Stimulated activated CD8-positive, alpha-beta memory T cell treated with anti-CD3 and anti-CD28 coated beads, Interleukin-15, amount 100 ng/mL, for 1 hour (primary cell): ENCODE measurements around the gene EBLN1.
A peak's percentile ranks its signal among the peaks of the same experiment; 100 is the strongest.

ENCODE experiments used
- DNase-seq: peaks from one replicate; pipeline ENCODE4 v3.0.0-alpha.2; 2020; ENCODE audit warnings: low read depth

The EBLN1 gene

DNA sequence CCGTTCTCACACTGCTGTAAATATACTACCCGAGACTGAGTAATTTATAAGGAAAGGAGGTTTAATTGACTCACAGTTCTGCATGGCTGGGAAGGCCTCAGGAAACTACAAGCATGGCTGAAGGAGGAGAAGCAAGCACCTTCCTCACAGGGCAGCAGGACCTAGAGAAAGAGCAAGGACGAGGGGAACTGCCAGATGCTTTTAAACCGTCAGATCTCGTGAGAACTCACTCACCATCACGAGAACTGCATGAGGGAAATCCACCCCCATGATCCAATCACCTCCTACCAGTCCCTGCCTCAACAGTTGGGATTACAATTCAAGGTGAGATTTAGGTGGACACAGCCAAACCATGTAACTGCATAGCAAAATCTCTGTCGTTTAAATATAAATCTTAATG is at the start of gene EBLN1:
Gene EBLN1 (minus strand): TSS at position 174 of the 400 bp plus-strand sequence. CDS start 8,032 bp downstream, outside the sequence.
- no peak for DNase-seq

DNA sequence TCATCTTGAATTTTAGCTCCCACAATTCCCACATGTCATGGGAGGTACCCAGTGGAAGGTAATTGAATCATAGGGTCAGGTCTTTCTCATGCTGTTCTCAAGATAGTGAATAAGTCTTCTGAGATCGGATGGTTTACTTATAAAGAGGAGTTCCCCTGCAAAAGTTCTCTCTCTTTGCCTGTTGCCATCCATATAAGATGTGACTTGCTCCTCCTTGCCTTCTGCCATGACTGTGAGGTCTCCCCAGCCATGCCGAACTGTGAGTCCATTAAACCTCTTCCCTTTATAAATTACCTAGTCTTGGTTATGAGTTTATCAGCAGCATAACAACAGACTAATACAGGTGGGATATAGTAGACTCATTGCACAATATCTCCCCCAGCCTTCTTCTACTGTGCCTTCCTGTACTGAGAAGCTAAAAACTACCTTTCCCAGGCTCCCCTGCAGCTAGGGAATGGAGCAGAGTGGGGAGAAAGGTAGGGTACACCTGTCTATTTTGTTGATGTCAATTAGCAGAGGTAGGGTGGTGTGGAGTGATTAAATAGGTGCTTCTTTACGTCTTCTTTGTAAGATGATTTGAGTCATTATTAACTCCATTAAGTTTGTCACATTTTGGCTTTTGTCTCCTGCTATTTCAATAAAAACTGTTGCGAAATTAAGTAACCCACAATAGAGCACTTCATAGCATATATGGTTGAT is 48.2 kb upstream of the EBLN1 start:
- no peak for DNase-seq

DNA sequence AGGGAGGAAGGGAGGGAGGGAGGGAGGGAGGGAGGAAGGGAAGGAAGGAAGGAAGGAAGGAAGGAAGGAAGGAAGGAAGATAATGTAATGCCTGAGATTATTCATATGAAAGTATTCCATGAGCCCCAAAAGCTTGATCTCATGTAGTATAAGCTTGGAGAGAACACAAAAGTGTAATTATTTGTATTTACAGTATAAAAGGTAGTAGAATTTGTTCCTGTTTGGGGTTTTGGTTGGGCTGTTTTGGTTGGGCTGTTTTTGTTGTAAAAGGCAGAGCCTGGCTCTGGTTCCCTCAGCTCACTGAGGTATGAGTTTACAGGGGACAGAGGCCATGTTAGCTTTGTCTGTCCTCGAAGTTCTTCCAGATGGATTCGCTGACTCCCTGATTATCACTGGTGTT is 45.3 kb upstream of the EBLN1 start:
- no peak for DNase-seq

DNA sequence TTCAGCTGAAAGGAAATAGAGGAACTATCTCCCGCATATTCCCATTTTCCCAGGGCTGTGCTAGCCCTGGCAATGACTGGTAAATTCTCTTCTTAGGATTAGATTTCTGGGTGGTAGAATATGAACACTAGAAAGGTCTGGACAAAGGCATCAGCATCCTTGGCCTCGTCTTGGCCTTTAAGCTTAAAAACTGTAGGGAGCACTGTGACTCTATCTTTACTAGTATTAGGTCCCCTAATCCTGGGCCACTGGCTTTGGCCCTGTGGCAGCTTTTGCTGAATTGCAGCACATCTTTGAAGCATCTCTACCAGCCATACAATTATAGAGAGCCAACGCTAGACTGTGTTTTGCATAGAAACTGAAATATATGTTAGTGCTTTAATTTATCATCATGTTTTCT is 41.5 kb upstream of the EBLN1 start:
- DNase-seq = no peak

DNA sequence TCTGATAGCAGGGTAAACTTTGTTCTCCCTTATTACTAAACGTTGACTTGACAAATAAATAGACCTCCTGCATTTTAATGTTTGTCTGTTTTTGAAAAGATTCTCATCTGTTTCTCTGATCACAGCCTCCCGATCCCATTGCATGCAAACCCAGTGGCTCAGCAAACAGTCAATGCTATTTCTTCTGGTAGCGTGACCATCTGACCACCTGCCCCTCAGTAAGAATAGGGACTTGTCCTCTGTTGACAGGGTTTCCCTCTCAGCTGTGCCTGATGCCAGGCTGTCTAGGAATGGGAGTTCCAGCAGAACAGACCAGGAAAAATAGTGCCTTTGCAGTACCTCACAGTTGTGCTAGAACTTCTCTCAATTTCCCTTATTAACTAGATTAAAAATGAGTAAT is 40.7 kb upstream of the EBLN1 start:
- DNase-seq = no peak

DNA sequence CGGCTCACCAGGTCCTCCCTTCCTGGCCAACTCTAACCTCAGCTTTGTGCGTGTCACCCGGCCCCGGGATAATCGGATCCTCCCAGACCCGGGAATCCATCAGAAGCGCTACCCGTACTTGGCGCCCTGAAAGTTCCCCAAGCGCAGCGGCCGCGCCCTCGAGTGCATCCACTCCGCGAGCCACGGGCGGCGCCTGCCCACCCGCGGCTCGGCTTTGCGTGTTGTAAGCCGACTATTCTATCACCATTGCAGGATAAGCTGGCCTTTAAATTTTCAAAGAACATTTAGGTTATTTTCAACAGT is 35.7 kb upstream of the EBLN1 start:
- DNase-seq = no peak

DNA sequence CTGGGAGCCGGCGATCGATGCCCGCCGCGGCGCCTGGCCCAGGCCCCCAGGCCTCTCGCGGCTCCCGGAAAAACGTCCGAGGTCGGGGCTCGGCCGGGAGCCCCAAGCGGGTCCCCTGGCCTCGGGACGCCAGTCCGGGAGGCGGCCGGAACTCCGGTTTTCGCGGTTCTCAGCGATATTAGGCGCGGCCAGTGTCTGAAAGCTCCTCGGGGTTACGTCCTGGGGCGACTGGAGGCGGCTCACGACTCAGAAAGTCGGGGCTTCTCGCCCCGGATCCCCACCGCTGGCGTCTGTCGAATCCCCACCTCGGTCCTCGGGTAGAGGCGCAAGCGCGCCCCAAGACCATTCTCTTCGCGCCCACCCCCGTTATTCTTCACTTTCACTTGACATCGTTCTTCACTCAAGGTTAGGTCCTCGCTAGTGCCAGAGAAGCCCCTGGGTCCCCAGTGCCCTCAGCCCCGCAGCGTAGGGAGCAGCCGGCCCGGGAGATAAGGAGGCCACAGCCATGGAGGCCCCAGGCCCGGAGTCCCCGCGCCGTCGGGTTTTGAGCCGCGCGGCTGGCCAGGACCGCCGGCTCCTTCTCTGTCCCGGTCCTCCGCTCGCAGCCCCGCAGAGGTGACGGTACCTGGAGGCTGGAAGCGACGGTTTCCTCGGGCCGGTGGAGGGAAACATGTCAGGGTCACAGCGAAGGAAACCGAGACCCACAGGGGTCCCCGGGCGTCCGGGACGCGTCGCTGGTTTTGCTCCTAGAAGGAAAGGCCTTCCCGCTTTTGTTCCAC is 35.2 kb upstream of the EBLN1 start:
- peak; percentile 5 for DNase-seq

DNA sequence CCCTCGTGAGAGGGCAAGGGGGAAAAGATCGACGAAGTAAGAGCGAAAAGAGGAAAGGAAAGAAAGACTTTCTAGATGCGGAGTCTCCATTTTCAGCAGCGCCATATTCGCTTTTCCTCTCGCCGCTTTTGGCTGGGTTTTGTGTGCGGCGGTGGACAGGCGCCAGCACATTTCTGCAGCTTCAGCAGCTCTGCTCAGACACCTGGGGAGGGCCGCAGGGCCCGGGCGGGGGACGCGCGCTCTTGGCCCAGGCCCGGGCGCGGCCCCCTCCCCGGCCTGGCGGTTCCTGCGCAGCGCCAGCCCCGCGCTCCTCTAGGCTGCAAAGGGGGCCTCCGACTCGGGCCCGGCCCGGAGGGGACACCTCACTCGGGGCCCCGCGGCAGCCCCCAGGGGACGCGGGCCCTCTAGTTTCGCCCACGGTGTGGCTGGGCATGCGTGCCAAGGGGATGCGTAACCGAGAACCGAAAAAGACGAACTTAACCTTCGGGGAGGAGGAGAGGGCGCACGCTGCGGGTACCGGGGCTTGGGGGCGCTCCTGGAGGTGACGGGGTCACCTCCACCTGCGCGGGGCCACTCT is 34.5 kb upstream of the EBLN1 start:
- DNase-seq = peak; percentile 4

DNA sequence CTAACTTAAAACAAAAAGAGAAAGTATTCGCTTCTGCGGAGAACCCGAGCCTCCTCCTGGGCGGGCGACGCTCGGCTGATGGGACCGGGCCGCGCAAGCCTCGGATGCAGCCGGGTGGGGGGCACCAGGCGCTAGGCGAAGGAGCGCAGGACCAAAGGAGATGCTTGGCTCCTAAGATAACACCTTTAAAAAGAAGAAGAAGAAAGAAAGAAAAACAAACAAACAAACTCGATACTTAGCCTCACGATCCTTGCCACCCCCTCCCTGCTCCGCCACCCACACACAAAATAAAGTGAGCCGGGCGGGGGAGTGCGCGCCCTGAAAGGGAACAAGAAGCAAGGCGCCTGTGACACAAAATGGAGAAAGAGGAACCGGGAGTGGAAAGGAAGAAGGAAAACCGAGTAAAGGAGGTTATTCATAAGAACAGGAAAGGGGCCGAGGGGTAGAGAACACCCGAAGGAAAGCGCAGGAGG is 34.0 kb upstream of the EBLN1 start:
- peak; percentile 37 for DNase-seq

DNA sequence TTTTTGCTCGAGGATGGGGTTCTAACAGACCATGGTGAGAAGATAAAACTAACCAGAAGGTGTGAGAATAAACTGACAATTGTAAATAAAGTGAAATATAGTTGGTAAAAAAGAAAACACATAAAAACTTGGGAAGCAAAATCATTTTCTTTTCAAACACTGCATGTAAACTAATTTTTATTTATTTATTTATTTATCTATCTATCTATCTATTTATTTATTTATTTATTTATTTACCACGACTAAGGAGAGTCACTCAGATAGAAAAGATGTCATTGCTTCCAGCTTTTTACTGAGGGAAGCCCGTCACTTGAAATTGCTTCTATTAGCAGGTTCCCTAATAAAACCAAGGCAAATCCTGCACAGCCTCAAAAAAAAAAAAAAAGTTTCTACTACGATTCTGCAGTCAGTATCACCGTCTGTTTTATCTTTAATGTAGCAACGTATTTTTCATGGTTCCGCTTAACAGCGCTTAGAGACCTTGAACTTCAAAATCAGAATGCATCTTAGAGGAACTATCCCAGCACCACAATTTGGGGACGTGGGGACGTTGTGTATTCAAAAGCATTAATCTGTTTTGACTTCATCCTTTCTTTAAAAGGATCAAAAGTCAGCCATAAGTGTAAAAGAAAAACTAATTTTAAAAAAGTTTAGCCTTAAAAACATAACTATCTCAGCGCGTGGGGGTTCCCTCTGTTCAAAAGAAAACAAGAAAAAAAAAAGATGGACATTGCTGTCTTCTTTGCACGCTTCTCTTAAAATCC is 33.3 kb upstream of the EBLN1 start:
- DNase-seq = no peak

DNA sequence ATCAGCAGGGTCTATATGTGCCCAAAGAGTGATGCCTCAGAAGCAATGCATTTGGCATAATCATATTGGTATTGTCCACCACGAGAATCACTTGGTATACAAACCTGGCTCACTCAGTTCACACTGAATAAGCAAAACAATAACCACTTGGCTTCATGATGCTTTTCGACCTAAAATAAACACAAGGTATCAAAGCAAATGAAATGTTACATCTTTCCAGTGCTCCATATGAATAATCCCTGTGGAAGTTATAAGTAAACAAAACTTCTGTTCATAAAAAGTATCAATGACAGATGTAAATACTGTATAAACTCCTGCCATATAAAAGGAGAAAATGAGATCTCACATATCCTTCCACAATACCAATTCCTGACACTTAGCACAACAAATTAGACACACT is 29.8 kb upstream of the EBLN1 start:
- DNase-seq = no peak

DNA sequence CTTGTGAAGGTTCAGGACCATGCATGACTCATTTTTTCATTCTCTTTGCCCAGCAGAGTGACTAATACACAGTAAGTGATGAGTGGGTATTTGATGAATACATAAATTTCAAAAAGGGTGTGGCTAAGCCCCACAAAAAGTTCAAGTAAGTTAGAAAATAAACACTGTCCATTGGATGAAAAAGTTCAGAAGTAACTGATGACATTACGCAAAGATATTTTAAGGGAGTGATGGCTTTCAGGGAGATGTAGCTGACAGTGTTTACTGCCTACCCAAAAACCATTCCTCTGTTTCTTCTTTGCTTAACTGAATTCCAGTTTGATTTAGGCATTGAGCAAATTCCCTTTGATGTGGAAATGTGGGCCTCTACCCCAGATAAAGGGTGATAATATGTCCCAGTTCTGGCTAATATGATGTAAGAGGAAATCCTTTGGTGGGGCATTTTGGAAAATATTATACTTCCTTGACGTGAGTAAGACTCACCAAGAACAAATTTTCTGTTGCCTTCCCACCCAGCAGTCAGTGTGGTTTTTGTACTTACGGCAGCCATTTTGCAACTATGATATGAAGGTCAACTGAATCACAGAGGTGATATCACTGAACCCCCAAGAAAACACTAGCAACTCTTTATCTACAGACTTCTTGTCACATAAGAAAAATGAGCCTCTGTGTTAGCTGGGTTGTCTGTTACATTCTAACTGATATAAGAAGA is 29.0 kb upstream of the EBLN1 start:
- DNase-seq = no peak

DNA sequence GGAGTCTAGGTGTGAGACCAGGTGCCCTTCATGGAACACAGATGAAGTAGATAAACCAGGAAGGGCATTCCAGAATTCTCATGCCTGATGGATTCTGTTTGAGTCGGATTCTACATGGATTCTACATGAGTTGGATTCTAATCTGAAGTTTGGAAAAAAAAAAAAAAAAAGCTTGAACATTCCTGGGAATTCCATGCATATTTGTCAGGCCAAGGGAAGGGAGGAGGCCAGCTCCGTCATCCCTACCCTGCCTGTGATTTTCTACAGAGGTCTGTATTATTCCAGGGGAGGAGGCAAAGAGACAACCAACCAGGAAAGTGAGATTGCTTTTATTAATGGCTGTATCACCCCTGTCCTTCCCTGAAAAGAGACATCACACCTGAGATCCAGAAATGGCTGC is 27.8 kb upstream of the EBLN1 start:
- DNase-seq = no peak

DNA sequence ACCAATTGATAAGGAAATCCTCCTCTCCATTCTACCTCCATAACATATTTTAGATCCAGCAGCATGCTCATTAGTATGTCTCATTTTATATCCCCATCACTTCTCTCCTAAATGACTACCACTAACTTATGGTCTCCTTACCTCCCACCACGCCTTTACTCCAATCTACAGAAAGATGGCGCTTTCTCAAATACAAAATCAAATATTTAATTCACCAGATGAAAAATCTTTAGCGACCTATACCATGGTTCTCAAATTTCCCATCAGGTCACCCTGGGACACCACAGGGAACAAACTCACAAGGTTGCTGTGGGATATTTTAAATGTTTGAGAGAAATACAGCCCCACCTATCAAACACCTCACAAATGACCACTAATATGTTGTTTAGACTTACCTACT is 27.0 kb upstream of the EBLN1 start:
- no peak for DNase-seq

DNA sequence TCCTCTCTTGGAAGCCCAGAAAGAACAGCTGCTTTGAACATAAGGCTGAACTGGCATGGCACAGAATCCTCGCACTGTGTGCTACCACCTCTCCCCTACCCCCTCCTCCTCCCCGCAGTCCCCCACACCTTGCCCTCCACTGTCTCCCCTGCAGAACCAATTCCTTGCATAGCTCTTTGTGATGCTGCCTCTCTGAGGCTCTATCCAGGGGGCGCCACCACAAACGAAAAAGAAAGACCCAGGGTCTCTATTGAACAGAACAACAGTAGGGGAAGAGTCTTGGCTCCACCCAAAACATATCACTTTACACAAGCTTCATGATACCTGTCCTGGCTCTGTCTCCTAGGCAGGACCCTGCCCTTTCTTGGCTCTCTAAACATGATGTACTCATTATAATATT is 26.2 kb upstream of the EBLN1 start:
- no peak for DNase-seq

DNA sequence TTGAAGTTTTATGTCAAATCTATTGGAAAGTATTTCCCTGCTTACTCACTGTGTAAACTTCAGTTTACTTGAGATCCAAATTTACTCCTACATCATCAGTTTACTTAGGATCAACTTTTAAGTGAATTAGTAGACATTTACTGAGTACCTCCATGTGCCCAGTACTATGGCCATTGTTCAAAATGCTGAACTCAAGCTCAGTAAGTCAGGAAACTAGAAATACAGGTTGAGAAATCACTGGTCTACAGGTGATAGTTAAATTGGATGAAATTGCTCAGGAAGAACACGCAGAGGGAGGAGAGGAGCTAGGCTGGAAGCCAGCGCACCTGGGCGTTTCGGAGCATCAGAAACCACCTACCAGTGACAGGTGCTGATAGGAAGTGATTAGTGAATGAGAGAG is 25.5 kb upstream of the EBLN1 start:
- no peak for DNase-seq

DNA sequence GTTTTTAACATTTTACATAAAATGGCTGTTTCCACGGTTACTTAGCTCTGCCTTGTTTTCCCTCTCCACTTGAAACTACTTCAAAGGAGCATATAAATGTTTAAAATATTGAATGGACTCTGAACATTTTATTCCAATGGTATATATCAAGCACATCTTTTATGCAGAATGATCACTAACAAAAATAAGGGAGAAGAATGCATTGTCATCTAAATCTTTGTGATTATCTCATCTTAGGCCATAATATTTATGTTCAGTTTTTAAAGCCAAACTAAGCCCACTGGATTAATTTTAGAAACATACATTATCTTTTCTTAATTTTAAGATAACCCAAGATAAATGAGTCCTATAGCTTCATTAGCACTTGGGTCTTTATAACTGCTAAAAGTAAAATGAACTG is 13.4 kb upstream of the EBLN1 start:
- no peak for DNase-seq

DNA sequence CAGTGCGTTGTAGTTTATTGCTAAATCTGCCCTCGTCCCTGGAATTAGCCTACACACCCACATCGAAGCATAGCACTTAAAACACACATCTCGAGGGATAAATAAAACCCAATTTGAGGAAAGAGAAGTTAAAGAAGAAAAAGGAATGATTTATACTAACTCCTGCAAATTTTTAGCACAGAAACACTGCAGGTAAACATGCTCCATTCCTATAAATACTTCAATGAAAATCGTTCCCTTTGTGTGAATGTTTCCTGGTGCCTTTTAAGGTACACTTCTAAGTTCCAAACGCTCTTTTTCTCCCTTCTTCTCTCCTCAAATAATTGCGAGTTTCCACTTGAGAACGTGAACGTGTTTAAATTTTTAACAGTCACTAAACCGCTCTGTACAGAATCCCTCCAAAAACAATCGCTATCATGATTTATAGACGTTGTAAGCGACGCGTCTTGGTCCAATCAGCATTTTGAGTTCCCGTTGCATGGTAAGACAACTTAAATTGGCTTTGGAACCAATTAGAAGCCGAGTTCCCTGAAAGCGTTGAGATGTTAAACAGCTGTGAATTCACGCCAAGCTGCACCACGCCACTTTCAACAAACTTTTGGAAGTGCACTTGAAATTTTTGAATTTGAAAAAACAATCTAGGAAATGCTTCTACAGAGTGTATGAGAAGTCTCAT is 12.5 kb upstream of the EBLN1 start:
- DNase-seq = no peak

DNA sequence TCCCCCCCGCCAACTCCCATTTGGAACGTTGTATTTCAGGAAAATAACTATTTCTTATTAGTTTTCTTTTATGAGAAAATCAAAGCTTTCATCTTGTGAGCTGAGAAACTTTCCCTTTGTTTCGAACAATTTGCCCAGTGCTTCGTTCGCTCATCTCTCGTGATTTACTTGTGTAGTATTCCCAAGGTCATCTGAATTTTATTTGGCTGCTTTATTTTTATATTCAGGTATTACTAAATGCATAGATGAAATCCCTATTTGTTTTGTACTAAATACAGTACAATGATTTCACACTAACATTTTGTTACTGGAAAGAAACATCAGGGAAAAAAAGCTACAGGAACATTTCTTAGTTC is 12.0 kb upstream of the EBLN1 start:
- no peak for DNase-seq

DNA sequence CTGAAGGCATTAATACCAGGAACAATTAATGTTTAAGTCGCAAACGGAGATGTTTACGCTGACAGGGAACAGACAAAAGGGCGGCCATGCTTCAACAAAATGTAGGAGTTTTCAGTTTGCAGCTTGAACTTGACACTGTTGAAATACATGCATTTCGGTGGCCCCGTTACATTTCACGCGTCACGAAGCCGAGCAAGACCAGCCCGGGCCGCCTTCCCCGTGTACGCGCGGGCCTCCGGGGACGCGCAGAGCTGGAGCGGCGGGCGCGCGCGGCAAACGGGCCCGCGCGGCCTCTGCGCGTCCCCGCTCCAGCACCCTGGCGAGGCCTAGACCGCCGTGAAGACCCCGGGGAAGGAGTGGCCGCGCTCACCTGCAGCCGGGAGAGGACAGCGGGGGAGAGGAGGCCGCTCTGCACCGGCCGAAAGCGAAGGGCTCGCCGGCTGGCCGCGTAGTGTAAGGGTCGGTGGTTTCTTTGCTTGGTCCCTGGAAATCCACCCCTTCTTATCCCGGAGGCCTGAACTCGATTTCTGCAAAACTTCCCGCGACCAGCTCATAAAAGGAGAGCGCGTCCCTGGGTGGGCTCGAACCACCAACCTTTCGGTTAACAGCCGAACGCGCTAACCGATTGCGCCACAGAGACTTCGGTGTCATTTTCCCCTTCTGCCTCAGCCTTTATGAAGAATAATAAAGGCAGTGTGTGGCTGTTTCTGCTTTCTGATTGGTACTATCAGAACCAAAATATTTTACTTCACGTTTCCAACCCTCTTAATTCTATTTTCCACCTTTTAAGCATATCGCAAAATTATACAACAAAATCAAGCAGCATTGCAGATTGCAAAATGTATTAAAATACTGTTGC is 11.4 kb upstream of the EBLN1 start:
- DNase-seq = peak; percentile 63
